Measurements from ENCODE around the gene WDR37.
A peak's percentile ranks its signal among the peaks of the same experiment; 100 is the strongest.

The WDR37 gene

DNA sequence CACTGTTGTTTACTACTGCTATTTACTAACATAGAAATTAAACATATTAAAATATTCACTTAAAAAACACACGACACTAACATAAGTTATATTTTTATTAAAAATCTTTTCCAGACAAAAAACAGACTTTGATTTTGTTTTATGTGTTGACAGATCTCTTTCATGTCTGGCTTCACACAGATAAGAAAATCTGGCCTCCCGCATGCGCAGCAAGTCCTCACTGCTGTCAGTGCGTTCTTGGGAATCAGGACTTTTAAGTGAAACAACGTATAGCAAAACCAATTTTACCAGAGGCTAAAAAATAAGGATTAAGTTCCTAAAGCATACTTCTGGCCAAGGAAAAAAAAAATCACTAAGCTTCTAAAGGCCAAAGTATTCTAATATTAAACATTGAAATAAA, 6.0 kb upstream of the WDR37 start:
- no peaks in the 10 kb centered on the region for H4K20me1 ChIP-seq (ENCODE audit: insufficient read depth, low read length)
- peak overlapping the region; percentile 82 for H3K4me2 ChIP-seq (ENCODE audit: low read length)
- H3K4me1 ChIP-seq (ENCODE audit: insufficient read depth, low read length, severe bottlenecking) = peaks cover 45% of the 10 kb centered on the region
- peaks cover 43% of the 10 kb centered on the region for H3K79me2 ChIP-seq (ENCODE audit: insufficient read depth, low read length)
- no peaks in the 10 kb centered on the region for H3K9me2 ChIP-seq (ENCODE audit: low read depth, low read length)
- H3K36me3 ChIP-seq (ENCODE audit: insufficient read depth, low read length) = peaks cover 67% of the 10 kb centered on the region
- H3K9ac ChIP-seq (ENCODE audit: low read length) = peak overlapping the region; percentile 94
- TF ChIP-seq, protein P1, sequence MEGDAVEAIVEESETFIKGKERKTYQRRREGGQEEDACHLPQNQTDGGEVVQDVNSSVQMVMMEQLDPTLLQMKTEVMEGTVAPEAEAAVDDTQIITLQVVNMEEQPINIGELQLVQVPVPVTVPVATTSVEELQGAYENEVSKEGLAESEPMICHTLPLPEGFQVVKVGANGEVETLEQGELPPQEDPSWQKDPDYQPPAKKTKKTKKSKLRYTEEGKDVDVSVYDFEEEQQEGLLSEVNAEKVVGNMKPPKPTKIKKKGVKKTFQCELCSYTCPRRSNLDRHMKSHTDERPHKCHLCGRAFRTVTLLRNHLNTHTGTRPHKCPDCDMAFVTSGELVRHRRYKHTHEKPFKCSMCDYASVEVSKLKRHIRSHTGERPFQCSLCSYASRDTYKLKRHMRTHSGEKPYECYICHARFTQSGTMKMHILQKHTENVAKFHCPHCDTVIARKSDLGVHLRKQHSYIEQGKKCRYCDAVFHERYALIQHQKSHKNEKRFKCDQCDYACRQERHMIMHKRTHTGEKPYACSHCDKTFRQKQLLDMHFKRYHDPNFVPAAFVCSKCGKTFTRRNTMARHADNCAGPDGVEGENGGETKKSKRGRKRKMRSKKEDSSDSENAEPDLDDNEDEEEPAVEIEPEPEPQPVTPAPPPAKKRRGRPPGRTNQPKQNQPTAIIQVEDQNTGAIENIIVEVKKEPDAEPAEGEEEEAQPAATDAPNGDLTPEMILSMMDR (IDR thresholded peaks at IDR 0.05; ENCODE audit: low read length) = no peak
- TF ChIP-seq EZH2 (IDR thresholded peaks at IDR 0.05; ENCODE audit: borderline replicate concordance, low read length) = no peak
- no peaks in the 10 kb centered on the region for H3K9me3 ChIP-seq (ENCODE audit: low read length)
- H3F3A ChIP-seq (ENCODE audit: insufficient read depth, low read length) = peaks cover 8% of the 10 kb centered on the region; the same call in 1 of the 2 replicates
- H3K4me3 ChIP-seq (ENCODE audit: low read depth, low read length, poor library complexity, severe bottlenecking) = peak overlapping the region; percentile 95
- H2AFZ ChIP-seq (ENCODE audit: low read length) = no peak overlapping the region
- no peaks in the 10 kb centered on the region for H3K27me3 ChIP-seq (ENCODE audit: insufficient read depth, low read length)
- H3K27ac ChIP-seq (ENCODE audit: low read depth, low read length, poor library complexity, severe bottlenecking) = peak overlapping the region; percentile 94

DNA sequence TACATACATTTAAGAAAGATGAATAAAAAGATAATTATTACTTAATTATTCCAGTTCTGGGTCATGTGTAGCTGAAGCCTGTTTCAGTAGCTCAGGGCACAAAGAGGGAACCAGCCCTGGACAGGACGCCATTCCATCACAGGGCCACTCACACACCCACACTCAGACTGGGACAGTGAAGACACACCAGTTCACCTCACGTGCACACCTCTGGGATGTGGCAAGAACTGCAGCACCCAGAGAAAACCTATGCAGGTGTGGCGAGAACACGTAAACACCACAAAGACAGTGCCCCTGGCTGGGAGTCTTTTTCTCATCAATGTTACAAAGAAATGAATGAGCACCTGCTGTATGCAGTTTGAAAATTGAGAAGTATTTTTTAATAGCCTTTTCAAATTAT, 5.6 kb upstream of the WDR37 start:
- H3K79me2 ChIP-seq (ENCODE audit: insufficient read depth, low read length) = peaks cover 43% of the 10 kb centered on the region
- H3F3A ChIP-seq (ENCODE audit: insufficient read depth, low read length) = peaks cover 8% of the 10 kb centered on the region; the same call in 1 of the 2 replicates
- H3K36me3 ChIP-seq (ENCODE audit: insufficient read depth, low read length) = peaks cover 63% of the 10 kb centered on the region
- no peaks in the 10 kb centered on the region for H3K9me3 ChIP-seq (ENCODE audit: low read length)
- no peak overlapping the region for H2AFZ ChIP-seq (ENCODE audit: low read length)
- H3K9me2 ChIP-seq (ENCODE audit: low read depth, low read length) = no peaks in the 10 kb centered on the region
- no peaks in the 10 kb centered on the region for H4K20me1 ChIP-seq (ENCODE audit: insufficient read depth, low read length)
- TF ChIP-seq EZH2 (IDR thresholded peaks at IDR 0.05; ENCODE audit: borderline replicate concordance, low read length) = no peak
- TF ChIP-seq, protein P1 (IDR thresholded peaks at IDR 0.05; ENCODE audit: low read length) = peak; percentile 22; the same call in 1 of the 2 replicates
- H3K27ac ChIP-seq (ENCODE audit: low read depth, low read length, poor library complexity, severe bottlenecking) = peak overlapping the region; percentile 94
- peaks cover 45% of the 10 kb centered on the region for H3K4me1 ChIP-seq (ENCODE audit: insufficient read depth, low read length, severe bottlenecking)
- no peaks in the 10 kb centered on the region for H3K27me3 ChIP-seq (ENCODE audit: insufficient read depth, low read length)
- H3K9ac ChIP-seq (ENCODE audit: low read length) = peak overlapping the region; percentile 94
- peak overlapping the region; percentile 82 for H3K4me2 ChIP-seq (ENCODE audit: low read length)
- H3K4me3 ChIP-seq (ENCODE audit: low read depth, low read length, poor library complexity, severe bottlenecking) = peak overlapping the region; percentile 95

DNA sequence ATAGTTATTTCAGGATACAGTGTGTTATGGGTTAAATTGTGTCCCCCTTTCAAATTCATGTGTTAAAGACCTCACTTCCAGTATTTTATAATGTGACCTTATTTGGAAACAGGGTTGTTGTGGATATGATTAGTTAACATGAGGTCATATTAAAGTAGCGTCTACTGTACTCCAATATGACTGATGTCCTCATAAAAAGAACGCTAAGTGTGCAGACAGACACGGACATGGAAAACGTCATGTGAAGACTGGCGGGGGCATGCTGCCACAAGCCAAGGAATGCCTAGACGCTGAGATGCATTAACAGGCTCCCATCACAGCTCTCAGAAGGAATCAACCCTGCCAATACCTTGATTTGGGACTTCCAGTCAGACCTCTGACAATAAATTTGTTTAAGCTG, 1.5 kb upstream of the WDR37 start:
- Histone ChIP-seq H3K9ac (ENCODE audit: low read length) (peak overlapping the region; percentile 95; the same call in 1 of the 2 replicates), H4K20me1 (ENCODE audit: insufficient read depth, low read length) (no peaks in the 10 kb centered on the region), H3K4me1 (ENCODE audit: insufficient read depth, low read length, severe bottlenecking) (peaks cover 45% of the 10 kb centered on the region), H3K27ac (ENCODE audit: low read depth, low read length, poor library complexity, severe bottlenecking) (peak overlapping the region; percentile 14), H3F3A (ENCODE audit: insufficient read depth, low read length) (peaks cover 8% of the 10 kb centered on the region; the same call in 1 of the 2 replicates), H3K79me2 (ENCODE audit: insufficient read depth, low read length) (peaks cover 44% of the 10 kb centered on the region), H2AFZ (ENCODE audit: low read length) (no peak overlapping the region), H3K4me2 (ENCODE audit: low read length) (peak overlapping the region; percentile 78), H3K27me3 (ENCODE audit: insufficient read depth, low read length) (no peaks in the 10 kb centered on the region), H3K4me3 (ENCODE audit: low read depth, low read length, poor library complexity, severe bottlenecking) (peak overlapping the region; percentile 91), H3K36me3 (ENCODE audit: insufficient read depth, low read length) (peaks cover 55% of the 10 kb centered on the region; the same call in 1 of the 2 replicates), H3K9me3 (ENCODE audit: low read length) (no peaks in the 10 kb centered on the region), H3K9me2 (ENCODE audit: low read depth, low read length) (no peaks in the 10 kb centered on the region)
- no peak for TF ChIP-seq EZH2 (IDR thresholded peaks at IDR 0.05; ENCODE audit: borderline replicate concordance, low read length)
- TF ChIP-seq, protein P1 (IDR thresholded peaks at IDR 0.05; ENCODE audit: low read length) = no peak

Measured in OCI-LY1 (cell line).